Stimulated activated CD4-positive, alpha-beta T cell treated with anti-CD3 and anti-CD28 coated beads, Interleukin-1b, Interleukin-23, amount 100 ng/mL, for 1 hour (primary cell): Measurements from ENCODE around the gene CYP39A1.

Source experiments
- DNase-seq, 2 donors: peaks; one replicate each; pipeline ENCODE4 v3.0.0-alpha.2; 2020; ENCODE audit warnings: low read depth in 2 of 2

CYP39A1 gene, protein sequence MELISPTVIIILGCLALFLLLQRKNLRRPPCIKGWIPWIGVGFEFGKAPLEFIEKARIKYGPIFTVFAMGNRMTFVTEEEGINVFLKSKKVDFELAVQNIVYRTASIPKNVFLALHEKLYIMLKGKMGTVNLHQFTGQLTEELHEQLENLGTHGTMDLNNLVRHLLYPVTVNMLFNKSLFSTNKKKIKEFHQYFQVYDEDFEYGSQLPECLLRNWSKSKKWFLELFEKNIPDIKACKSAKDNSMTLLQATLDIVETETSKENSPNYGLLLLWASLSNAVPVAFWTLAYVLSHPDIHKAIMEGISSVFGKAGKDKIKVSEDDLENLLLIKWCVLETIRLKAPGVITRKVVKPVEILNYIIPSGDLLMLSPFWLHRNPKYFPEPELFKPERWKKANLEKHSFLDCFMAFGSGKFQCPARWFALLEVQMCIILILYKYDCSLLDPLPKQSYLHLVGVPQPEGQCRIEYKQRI

DNA sequence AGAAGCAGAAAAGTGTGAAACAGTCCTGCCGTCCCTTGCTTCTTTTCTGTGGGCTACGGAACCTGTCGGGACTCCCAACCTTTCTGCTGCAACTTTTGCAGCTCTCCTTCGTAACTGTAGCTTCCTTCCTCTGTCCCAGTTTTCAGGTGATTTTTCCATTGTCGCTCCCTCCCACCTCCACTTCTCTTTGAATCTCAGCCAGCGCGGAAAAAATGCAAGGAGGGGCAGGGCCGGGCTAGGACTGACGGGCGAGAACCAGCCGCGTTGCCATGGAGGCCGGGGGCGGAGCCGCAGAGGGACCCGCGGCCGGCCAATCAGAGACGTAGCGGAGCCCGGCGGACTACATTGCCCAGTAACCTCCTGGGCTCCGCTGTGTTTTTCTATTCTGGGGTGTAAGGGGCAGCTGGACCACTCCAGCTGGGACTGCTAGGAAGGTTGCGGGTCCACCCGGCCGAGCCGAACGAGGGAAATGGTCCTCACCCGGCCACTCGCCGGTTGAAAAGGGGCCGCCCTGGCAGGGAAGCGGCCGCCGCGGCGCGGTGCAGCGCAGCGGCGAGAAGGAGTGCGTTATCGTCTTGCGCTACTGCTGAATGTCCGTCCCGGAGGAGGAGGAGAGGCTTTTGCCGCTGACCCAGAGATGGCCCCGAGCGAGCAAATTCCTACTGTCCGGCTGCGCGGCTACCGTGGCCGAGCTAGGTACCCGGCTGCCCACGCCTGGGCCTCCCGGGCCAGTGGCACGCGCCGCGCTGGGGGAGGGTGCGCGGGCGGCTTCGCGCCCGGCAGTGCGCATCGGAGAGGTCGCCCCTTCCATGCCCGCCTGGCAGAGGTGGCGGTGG lies at the start of gene CYP39A1, which contains the start of gene SLC25A27:
Gene CYP39A1 (minus strand): TSS at position 216 of the 836 bp plus-strand sequence. CDS start 236 bp downstream, outside the sequence.
Gene SLC25A27 (plus strand): TSS at position 373 of the 836 bp plus-strand sequence. CDS start 218 bp downstream, at position 591.
- DNase-seq: peak; percentile 29 to 67

DNA sequence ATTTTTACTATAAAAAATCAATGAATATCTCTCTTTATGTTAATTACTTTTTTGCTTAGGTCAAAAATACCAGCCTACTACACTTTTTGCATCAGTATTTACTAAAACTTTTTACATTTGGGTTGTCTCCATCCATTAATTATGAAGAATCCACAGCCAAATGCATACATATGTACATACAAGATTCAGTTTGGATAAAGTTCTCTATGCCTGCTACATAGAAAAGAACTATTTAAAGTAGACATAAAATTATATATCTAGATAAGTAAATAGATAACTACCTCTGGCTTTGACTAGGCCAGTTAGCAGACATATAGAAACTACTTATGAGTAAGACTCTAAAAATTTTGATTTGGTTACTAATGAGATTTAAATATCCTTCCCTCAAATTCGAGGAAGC lies 47.4 kb upstream of the CYP39A1 start:
- no peak for DNase-seq

DNA sequence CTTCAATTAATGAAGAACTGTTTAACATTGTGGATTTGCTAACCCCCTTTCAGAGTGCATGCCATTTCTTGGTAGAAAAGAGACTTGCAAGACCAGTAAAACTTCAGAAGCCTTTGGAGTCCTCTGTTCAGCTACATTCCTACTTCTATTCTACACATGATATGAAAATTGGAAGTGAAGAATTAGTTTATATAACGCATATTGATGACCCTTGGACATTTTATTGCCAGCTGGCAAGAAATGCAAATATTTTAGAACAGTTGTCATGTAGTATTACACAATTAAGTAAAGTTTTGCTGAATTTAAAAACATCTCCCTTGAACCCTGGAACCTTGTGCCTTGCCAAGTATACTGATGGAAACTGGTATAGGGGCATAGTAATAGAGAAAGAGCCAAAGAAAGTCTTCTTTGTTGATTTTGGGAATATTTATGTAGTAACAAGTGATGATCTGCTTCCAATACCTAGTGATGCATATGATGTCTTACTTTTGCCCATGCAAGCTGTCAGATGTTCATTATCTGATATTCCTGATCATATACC lies 38.4 kb upstream of the CYP39A1 start:
- no peak for DNase-seq

DNA sequence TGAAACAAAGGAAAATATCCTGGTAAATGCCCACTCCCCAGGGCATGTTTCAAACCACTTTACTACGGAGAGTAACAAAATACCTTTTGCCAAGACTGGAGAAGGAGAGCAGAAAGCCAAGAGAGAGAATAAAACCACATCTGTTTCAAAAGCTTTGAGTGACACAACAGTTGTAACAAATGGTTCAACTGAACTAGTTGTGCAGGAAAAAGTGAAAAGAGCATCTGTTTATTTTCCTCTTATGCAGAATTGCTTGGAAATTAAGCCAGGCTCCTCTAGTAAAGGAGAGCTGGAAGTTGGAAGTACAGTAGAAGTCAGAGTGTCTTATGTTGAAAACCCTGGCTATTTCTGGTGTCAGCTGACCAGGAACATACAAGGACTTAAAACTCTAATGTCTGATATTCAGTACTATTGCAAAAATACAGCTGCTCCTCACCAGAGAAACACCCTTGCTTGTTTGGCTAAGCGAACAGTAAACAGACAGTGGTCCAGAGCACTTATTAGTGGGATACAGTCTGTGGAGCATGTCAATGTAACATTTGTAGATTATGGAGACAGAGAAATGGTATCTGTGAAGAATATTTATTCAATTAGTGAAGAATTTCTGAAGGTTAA lies 37.6 kb upstream of the CYP39A1 start:
- DNase-seq: no peak

DNA sequence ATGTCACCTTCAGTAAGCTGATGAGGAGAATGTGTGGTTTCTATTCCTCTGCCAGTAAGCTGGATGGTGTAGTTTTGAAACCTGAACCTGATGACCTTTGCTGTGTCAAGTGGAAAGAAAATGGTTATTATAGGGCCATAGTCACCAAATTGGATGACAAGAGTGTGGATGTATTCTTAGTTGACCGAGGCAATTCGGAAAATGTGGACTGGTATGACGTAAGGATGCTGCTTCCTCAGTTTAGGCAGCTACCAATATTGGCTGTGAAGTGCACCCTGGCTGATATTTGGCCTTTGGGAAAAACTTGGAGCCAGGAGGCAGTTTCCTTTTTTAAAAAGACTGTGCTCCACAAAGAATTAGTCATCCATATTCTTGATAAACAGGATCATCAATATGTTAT lies 37.0 kb upstream of the CYP39A1 start:
- no peak for DNase-seq

DNA sequence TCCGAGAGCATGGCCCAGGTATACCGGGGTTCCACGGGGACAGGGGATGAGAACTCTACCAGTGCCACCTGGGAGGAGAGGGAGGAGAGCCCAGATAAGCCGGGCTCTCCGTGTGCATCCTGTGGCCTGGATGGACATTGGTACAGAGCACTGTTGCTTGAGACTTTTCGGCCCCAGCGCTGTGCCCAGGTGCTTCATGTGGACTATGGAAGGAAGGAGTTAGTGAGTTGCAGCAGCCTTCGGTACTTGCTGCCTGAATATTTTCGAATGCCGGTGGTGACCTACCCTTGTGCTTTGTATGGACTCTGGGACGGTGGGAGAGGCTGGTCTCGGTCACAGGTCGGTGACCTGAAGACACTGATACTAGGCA lies 36.3 kb upstream of the CYP39A1 start:
- no peak for DNase-seq

DNA sequence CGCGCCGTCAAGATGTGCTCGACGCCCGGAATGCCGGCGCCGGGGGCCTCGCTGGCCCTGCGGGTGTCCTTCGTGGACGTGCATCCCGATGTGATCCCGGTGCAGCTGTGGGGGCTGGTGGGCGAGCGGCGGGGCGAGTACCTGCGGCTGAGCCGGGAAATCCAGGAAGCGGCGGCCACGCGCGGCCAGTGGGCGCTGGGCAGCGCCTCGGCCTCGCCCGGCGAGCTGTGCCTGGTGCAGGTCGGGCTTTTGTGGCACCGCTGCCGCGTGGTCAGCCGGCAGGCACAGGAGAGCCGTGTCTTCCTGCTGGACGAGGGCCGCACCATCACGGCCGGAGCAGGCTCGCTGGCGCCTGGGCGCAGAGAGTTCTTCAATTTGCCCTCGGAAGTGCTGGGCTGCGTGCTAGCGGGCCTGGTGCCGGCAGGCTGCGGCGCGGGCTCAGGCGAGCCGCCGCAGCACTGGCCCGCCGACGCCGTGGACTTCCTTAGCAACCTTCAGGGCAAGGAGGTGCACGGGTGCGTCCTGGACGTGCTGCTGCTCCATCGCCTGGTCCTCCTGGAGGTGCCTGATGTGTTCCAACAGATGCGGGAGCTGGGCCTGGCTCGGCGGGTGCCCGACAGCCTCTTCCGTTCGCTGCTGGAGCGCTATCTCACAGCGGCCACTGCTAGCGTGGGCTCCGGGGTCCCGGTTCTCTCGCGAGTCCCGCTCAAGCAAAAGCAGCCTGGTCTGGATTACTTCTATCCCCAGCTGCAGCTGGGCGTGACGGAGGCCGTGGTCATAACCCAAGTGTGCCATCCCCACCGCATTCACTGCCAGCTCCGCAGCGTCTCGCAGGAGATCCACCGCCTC lies 35.7 kb upstream of the CYP39A1 start:
- DNase-seq: no peak

DNA sequence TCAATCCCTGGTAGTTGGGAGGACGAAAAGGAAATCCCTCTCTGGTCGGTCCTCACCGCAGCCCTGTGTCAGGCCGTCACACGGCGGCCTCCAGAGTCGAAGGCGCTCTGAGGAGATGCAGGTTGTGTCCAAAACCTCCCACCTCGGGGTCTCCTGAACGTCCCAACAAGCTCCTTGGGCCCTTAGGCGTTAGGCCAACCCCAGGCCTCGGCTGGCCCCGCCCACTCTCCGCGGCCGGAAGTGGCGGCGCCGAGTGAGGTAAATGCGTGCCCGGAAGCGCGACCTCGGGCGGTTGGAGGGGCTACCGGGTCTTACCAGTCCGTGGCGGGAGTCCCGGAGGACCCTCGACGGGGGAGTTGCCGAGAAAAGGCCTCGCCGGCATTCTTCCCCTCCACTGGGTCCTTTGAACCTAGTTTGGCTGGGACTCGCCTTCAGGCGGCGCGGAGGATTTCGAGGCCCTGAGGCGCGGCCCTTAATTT lies 35.0 kb upstream of the CYP39A1 start, which contains the start of gene TDRD6:
Gene TDRD6 (plus strand): TSS at position 267 of the 479 bp plus-strand sequence. CDS start 244 bp downstream, outside the sequence.
- no peak for DNase-seq

DNA sequence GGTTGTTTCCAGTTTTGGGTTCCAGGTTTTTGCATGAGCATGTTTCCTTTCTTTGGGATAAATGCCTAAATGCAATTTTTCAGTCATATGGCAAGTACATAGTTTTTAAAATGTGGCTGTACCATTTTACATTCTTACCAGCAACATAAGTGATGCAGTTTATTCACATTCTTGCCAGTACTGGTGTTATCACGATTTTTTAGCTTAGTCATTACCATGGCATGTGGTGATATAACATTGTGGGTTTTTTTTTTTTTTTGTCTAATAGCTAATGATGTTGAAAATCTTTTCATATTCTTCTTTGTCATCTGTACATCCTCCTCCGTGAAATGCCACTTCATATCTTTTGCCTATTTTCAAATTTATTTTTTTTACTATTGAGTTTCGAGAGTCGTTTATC lies 32.2 kb upstream of the CYP39A1 start:
- DNase-seq: no peak

DNA sequence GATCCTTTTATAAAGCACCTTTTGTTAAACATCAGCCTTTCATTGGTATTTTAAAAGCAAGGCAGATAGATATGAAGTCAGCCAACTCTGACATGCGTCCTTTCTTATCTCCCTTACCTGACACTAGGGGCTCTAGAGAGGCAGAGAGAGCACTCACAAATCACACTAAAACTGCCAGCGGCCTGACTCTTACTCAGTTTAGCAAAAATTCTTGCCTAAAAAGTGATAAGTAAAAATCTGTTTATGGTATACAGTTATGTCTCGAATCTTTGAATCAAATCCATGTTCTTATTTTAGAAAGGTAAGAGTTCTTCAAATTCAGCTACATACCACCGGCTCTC lies 24.7 kb upstream of the CYP39A1 start:
- no peak for DNase-seq

DNA sequence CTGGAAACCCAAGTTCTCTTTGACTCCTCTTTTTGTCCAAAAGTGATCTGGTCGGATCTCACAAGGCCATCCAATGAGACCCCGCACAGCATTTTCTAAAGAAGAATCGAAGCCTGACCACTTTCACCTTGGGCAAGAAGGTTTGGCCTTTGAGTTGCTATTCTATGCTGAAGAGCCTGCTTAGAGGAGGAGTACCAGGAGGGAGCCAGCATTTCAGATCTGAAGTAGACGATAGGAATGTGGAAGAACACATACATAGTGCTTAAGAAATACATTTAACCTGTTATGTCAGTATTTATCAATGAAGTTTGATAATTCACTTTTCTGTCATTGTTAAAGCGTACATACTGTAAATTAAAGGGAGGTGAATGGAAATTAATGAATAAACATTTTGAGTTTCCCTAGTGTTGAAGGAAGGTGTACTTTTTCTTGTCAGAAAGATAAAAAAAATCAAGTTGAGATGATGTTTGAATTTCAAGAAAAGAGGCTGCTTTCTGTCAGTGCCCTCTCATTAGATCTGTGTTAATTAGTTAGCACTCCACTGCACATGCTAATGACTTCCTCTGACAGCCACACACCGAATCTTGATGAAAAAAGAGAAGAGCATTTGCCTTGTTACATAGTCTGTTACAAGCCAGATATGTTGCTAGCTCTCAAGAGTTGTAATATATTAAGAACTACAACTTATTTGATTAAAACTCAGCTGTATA lies 24.1 kb upstream of the CYP39A1 start:
- DNase-seq: no peak

DNA sequence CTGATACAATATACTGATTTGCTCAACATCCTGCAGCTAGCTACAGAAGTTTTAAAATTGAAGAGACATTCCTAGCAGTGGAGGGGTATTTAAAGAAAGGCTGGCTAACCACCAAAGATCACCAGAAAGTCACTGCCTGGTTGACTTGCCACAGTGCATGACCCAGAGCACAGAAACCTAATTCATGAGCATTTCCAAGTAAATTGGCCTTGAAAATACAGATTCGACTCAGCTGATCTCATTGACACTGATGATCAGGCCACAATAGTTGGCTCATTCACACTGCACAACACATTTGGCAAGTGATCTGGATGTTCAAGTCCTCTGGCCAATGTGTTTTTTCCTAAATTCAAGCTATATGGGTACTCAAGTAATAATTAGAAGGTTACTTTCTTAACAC lies 21.8 kb upstream of the CYP39A1 start:
- DNase-seq: no peak

DNA sequence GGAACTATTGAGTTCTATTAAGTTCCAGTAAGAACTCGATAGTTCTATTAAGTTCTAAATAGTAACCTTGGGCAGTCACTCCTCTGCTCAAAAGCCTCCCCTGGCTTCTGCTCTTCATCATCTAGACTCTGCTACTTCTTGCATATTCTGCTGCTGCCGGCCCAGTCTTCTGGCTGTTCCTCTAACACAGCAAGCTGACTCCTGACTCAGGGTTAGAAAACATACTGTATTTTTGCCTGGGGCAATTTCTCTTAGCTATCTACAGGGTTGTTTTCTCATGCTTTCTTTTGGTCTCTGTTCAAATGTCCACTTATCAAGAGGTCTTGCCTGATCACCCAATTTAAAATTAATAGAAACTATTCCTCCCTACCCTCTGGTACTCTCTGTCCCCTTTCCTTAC lies 14.8 kb upstream of the CYP39A1 start:
- no peak for DNase-seq

DNA sequence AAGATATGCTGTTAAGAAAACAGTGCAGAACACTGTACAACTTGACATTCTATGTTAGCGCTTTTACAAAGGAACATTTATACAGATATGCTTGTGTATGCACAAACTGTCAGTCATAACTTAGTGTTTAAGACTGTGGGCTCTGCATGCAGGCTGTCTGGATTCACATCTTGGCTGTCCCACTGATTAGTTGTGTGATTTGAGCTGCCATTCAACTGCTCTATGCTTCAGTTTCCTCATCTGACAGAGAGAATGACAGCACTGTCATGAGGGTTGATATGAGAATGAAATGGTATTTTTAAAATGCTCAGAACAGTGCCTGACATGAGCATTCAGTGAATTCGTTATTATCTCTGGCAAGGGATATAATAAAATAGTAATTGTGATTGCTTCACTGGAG lies 8.9 kb upstream of the CYP39A1 start:
- no peak for DNase-seq

DNA sequence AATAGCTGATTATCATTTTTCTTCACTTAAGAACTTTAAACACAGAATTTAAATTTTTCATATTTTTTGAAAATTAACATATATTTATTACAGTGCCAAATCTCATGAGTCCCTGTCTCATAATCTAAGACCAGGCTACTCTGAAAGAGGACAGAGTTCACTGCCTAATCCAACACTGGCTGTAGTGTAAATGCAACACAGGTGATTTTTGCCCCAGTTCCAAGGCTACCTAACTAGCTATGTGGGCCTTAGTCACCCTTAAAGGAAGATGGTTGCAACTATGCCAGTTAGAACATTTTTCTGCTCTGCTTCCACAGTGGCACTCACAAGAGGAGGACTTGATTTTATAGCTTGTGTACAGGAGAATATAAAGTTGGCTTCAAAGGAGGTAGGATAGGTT lies 5.0 kb upstream of the CYP39A1 start:
- no peak for DNase-seq

DNA sequence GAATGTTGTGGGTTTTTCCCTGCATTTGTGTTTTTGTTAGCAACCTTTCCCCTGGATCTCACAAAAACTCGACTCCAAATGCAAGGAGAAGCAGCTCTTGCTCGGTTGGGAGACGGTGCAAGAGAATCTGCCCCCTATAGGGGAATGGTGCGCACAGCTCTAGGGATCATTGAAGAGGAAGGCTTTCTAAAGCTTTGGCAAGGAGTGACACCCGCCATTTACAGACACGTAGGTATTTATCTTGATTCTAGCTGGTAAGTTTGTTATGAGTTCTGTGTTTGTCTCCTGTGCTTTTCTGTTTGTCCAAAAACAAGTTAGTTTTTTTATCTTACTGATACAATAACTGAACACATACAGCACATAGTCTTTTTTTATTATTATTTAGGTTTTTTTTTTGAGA lies 3.2 kb upstream of the CYP39A1 start:
- DNase-seq: no peak

DNA sequence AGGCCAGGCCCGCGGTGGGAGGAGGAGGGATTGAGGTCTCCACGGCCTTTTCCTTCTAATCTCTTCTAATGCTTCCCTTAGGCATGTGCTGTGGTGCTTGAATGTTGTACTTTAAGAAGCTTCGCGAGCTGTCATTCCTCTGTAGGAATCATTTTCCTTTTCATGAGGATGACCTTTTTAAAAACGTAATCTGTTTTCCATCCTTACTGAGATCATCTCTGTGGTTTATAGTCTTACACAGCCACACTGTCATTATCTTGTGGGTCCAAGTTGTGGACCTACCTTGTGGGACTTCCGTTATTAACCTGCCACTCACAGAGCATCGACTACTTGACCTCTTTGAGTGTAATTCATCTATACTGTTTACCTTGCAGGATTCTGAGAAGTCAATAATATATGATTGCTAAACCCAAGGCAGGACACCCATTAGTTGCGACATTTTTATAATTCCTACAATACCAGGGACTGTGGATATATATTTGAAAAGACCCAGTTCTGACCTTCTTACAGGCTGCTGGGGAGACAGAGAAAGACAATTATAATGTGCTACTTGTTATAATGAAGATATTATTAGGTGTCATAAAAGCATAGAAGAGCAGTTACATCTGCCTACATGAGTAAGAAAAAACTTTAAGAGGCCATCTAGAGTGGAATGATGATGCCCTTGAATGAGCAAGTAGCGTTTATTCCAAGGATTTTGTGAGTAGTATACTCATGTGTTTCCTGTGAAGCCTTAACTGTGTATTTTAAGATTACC lies 999 bp upstream of the CYP39A1 start:
- no peak for DNase-seq

DNA sequence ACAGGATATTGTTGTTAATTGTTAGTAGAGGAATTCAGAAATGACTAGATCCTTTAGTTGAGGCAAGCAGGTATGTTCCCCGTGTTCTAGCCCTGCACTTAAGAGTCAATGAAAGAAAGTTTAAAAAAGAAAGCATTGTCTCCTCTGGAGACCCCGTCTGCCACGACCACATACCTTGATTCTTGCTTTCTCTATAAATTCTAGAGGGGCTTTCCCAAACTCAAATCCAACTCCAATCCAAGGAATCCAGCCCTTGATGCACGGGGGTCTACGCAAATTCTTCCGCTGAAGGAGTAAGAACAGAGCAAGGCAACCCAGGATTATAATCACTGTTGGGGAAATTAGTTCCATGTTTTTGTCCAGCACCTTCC lies 401 bp downstream of the CYP39A1 start:
- DNase-seq: no peak

DNA sequence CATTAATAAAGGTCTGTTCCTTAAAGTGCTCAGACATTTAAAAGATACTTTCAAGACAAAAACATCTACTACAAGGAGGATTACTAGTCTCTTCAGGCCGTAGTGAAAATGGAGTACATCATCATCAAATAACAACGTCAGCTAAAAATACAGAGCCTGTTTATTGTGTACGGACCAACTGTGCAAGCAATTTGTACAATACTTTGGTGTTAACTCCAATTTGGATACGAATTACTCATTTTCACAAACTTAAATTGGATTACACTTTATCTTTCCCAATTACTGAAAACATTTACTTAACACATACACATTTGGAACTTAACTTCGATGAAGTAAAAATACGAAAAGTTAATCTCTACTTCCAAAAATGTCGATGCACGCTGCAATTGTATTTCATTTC lies 802 bp downstream of the CYP39A1 start:
- no peak for DNase-seq

DNA sequence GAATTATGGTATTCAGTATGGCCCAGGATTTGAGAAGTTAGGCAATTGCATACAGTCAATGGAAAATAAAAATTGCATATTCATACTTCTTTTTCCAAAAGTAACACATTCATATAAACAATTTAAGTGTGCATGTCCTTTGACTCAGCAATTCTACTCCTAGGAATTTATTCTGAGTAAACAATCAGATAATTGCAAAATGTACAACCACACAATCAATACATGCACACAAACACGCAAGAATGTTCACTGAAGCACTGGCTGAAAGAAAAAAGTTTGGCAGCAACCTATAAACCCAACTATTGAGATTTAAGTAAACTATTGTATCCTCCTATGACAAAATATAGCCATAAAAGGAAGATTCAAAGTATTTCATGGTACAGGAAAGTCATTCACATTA lies 1.6 kb downstream of the CYP39A1 start:
- no peak for DNase-seq
